Type B pancreatic cell (in vitro differentiated cells): ENCODE results near the gene GLOD5. TPM values are rescaled to one million over a fixed set of nuclear protein-coding genes. Genes with fewer than 3 reads are reported as not detected.

Source experiments
- DNase-seq: peaks from one replicate; pipeline ENCODE4 v3.0.0; 2021; ENCODE audit warnings: mixed read lengths; ENCODE audit not compliant: unreplicated experiment; ENCODE audit errors: extremely low spot score
- H3K27ac Mint-ChIP-seq: 2 replicates; pipeline ENCODE4 v1.8.0; 2021; ENCODE audit warnings: mild to moderate bottlenecking, mixed read lengths
- H3K27me3 Mint-ChIP-seq: 2 replicates; pipeline ENCODE4 v1.8.0; 2021; ENCODE audit warnings: mixed read lengths
- H3K36me3 Mint-ChIP-seq: 2 replicates; pipeline ENCODE4 v1.8.0; 2021; ENCODE audit warnings: mixed read lengths
- H3K4me1 Mint-ChIP-seq: one replicate; pipeline ENCODE4 v1.8.0; 2021; ENCODE audit warnings: mixed read lengths; ENCODE audit not compliant: unreplicated experiment
- H3K4me3 Mint-ChIP-seq: 2 replicates; pipeline ENCODE4 v1.8.0; 2021; ENCODE audit warnings: mild to moderate bottlenecking, mixed read lengths
- H3K9me3 Mint-ChIP-seq: 2 replicates; pipeline ENCODE4 v1.8.0; 2021; ENCODE audit warnings: mixed read lengths
- total RNA-seq: library from RNA; stranded (reverse); gene quantifications from 2 replicates; pipeline ENCODE4 v1.2.1, GENCODE V29; 2021; ENCODE audit warnings: low replicate concordance
- TF ChIP-seq, protein P1 (sequence below): fragments of 200-600 bp; sonication (generic); conservative IDR thresholded peaks from 2 replicates; pipeline ENCODE4 v1.5.0; 2021; ENCODE audit warnings: antibody characterized with exemption, mild to moderate bottlenecking

GLOD5 gene
- total RNA-seq, 1 donor from 2014 or later, result not detected

DNA sequence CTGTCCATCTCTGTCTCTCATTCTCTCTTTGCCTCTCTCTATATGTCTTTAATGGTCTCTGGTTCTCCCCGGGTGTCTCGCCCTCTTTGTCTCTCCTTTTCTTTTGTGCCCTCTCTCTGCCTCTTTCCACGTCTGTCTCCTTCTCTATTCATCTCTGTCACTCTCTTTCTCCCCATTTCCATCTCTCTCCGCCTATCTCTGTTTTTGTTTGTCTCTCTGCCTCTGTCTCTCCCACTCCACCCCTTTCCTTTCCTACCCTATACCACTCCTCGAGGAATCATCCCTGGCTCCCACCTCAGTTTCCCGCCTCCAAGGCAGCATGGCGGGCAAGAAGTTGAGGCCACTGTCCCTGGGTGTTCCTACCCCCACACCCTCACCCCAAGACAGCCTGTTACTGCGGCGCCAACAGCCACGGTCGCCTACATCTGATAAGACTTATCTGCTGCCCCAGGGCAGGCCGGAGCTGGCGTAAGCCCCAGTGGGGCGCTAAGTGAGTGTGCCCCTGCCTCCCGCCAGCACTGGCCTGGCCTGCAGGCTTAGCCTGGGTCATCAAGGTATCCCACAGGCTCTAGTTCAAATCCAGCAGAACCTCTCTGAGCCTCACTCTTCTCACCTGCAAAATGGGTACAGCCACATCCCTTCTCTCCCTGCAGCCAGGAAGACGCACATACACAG lies 24.1 kb downstream of the GLOD5 start:
- DNase-seq, result no peak
- H3K4me3 Mint-ChIP-seq, result no peak overlapping the region
- TF ChIP-seq, protein P1, sequence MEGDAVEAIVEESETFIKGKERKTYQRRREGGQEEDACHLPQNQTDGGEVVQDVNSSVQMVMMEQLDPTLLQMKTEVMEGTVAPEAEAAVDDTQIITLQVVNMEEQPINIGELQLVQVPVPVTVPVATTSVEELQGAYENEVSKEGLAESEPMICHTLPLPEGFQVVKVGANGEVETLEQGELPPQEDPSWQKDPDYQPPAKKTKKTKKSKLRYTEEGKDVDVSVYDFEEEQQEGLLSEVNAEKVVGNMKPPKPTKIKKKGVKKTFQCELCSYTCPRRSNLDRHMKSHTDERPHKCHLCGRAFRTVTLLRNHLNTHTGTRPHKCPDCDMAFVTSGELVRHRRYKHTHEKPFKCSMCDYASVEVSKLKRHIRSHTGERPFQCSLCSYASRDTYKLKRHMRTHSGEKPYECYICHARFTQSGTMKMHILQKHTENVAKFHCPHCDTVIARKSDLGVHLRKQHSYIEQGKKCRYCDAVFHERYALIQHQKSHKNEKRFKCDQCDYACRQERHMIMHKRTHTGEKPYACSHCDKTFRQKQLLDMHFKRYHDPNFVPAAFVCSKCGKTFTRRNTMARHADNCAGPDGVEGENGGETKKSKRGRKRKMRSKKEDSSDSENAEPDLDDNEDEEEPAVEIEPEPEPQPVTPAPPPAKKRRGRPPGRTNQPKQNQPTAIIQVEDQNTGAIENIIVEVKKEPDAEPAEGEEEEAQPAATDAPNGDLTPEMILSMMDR, result no peak
- no peaks in the 10 kb centered on the region for H3K4me1 Mint-ChIP-seq
- no peaks in the 10 kb centered on the region for H3K36me3 Mint-ChIP-seq
- H3K27me3 Mint-ChIP-seq, result peaks cover 17% of the 10 kb centered on the region
- no peak overlapping the region for H3K27ac Mint-ChIP-seq
- H3K9me3 Mint-ChIP-seq, result no peaks in the 10 kb centered on the region

DNA sequence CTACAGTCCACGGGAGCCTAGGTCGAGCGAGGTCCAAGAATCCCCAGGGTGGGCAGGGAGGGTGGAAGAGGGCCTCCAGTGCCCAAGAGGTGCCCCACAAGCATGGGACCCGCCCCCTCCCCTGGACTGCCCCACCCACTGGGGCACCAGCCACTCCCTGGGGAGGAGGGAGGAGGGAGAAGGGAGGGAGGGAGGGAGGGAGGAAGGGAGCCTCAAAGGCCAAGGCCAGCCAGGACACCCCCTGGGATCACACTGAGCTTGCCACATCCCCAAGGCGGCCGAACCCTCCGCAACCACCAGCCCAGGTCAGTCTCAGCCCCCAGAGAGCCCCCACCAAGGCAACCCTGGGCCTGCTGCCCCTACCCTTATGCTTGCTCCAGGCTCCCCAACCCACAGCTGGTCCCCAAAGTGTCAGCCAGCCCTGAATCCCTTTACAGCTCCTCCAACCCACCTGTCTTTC lies 24.8 kb downstream of the GLOD5 start, which contains the start of gene GATA1:
Gene GATA1, plus strand, starts transcription at position 250 of the 460 bp plus-strand sequence. CDS start 4,520 bp downstream, outside the sequence.
- TF ChIP-seq, protein P1, result no peak
- DNase-seq, result no peak
- Mint-ChIP-seq H3K9me3 (no peaks in the 10 kb centered on the region), H3K4me1 (no peaks in the 10 kb centered on the region), H3K36me3 (no peaks in the 10 kb centered on the region), H3K4me3 (no peak within 1 kb of the TSS), H3K27me3 (peaks cover 17% of the 10 kb centered on the region), H3K27ac (no peak within 1 kb of the TSS)

DNA sequence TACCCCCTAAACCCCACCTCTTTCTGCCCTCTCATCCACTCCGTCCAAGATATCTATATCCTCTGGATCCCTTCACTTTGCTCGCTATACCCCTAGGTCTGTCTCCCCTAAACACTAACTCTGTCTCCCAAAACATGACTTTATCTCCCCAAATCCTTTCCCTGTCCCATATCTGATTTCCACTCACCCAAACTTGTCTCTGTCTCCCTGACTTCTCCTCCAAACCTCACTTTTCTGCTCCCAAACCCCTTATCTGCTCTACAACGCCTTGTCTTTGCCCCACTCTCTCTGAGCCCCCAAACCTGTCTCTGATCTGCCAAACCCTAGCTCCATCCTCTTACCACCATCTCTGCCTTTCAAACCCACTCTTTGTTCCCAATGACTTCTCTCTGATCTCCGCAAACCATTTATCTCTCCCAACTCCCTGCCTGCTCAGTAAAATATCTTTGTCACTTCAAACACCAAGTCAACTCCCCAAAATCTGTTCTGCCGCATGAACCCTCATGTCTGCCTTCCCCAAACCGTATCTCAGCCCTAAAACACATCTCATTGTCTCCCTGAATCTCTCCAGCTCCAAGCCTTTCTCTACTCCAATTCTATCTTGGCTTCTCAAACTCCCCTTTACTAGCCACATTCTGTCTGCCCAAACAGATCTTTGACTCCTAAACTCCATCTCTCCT lies 25.4 kb downstream of the GLOD5 start:
- Mint-ChIP-seq H3K9me3 (no peaks in the 10 kb centered on the region), H3K27ac (no peak overlapping the region), H3K36me3 (no peaks in the 10 kb centered on the region), H3K4me1 (no peaks in the 10 kb centered on the region), H3K4me3 (no peak overlapping the region), H3K27me3 (peaks cover 17% of the 10 kb centered on the region)
- TF ChIP-seq, protein P1, result no peak
- DNase-seq, result no peak

DNA sequence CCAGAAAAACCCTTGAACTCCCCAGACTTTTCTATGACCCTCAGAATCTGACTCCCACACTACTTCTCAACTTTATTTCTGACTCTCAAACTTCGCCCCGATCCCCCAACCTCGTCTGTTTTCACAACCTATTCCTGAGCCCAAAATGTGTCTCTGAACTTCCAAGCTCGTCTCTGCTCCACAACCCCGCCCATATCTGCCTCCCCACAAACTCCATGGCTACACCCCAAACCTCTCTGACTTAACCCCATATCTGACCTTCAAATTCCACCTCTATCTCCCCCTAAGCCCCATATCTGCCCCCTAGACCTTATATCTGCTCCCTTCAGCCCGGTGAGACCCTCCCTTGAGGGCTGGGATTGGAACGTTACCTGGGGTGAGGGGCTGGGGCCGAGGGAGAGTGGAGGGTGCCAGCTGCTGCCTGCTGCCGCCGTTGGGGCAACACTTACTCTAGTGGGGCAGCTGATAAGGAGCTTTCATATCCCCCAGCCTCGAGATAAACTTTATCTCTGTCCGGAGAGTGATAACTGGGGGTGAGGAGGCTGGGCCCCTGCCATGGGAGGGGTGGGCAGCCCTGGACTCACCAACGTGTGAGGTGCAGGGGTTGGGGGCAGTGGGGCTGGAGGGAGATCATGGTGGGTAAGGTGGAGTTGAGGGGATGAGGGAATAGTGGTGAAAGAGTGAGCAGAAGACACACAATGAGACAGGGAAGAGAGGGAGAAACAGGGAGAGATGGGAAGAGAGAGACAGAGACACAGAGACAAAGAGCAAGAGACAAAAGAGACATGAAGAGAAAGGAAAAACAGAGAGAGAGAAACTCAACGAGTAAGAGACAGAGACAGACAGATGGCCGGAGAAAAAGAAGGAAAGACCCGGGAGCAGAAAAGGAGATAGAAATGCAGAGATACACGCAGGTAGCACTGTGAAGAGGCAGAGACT lies 26.2 kb downstream of the GLOD5 start:
- TF ChIP-seq, protein P1, result no peak
- Mint-ChIP-seq H3K4me3 (no peak overlapping the region), H3K9me3 (no peaks in the 10 kb centered on the region), H3K27ac (no peak overlapping the region), H3K4me1 (no peaks in the 10 kb centered on the region), H3K27me3 (peaks cover 17% of the 10 kb centered on the region), H3K36me3 (no peaks in the 10 kb centered on the region)
- no peak for DNase-seq

DNA sequence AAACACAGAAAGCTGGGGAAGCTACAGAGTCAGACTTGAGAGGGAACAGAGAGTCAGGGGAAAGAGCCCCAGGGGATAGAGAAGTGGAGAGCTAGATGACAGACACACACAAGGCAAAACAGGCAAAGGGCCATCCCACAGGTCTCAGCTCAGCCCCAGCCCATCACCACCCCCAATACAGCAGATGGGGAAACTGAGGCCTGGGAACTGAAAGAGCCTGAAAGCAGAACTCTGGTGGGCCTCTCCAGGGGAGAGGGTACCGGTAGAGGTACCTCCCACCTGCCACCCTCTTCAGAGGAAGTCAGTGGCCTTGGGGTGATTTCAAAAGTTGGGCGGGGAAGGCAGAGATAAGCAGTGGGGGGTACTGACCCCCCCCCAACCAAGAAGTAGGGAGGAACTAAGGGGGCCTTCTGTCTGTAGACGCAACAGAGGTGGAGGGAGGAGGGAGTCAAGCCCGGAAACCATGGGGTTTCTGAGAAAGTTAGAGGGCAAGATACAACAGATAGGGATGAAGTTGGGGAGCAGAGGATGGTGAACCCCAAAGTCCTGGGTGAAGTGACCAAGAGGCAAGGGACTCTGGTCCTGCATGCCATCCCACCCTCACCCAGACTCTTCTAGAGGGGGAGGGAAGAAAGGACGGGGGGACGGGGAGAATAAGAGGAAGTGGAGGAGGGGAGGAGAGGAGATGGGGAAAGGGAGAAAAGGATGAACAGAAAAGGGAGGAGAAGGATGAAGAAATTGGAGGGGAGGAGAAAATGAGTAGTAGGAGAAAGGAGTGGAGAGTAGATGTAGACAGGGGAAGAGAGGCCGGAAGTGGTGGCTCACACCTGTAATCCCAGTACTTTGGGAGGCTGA lies 28.0 kb downstream of the GLOD5 start:
- no peak overlapping the region for H3K27ac Mint-ChIP-seq
- H3K36me3 Mint-ChIP-seq, result no peaks in the 10 kb centered on the region
- DNase-seq, result no peak
- H3K9me3 Mint-ChIP-seq, result no peaks in the 10 kb centered on the region
- H3K4me3 Mint-ChIP-seq, result no peak overlapping the region
- no peaks in the 10 kb centered on the region for H3K4me1 Mint-ChIP-seq
- peaks cover 17% of the 10 kb centered on the region for H3K27me3 Mint-ChIP-seq
- TF ChIP-seq, protein P1, result no peak
